HG03045 (cell line): Measurements from ENCODE around the gene MTPN.
A peak's percentile ranks its signal among the peaks of the same experiment; 100 is the strongest.

Experiments
- ATAC-seq: cut with Tn5 transposase; IDR thresholded peaks from one replicate; pipeline ENCODE4 v1.9.1; 2021; ENCODE audit warnings: mild to moderate bottlenecking, moderate library complexity; ENCODE audit not compliant: unreplicated experiment

The MTPN gene, protein sequence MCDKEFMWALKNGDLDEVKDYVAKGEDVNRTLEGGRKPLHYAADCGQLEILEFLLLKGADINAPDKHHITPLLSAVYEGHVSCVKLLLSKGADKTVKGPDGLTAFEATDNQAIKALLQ

GRCh38 chr7:135977007-135977741 is at the start of gene MTPN:
TSS of gene MTPN (minus strand) at chr7:135977359. CDS start at chr7:135977100, 259 bp downstream.
- ATAC-seq, result peak; percentile 77

- ATAC-seq, result no peak
Measured at GRCh38 chr7:136026209-136026608, 49.0 kb upstream of the MTPN start.

- no peak for ATAC-seq
Measured at GRCh38 chr7:136023134-136023869, 46.1 kb upstream of the MTPN start.

DNA sequence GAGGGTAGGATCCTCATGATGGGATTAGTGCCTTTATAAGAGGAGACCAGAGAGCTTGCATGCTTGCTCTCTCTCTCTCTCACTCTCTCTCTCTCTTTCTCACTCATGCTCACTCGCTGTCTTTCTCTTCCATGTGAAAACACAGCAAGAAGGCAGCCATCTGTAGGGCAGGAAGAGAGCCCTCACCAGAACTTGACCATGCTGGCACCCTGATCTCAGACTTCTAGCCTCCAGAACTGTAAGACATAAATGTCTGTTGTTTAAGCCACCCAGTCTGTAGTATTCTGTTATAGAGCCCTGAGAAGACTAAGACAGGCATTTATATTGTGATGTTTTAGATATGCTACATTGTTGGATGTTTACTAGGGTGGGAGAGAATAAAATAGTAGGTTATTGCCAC is 43.4 kb upstream of the MTPN start:
- ATAC-seq, result no peak

- ATAC-seq, result no peak
Measured at GRCh38 chr7:136018104-136018503, 40.9 kb upstream of the MTPN start.

GRCh38 chr7:136016649-136017395 is 39.7 kb upstream of the MTPN start:
- no peak for ATAC-seq

GRCh38 chr7:136015638-136016037 is 38.5 kb upstream of the MTPN start:
- no peak for ATAC-seq

DNA sequence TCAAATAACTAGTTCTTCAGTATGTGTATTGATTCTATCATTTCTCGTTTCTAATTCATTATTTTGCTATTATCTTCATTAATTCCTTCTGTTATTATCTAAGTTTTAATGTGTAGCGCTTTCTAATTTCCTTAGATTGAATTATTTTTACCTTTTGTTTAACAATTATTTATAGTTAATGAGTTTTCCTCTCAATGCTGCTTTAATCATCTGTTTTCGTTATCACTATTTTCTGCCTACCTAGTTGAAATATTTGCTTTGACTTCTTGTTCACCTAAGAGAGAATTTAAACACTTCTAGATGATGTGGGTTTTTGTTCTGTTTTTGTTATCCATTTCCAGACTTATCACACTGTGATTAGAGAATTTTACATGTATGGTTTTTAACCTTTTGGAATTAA is 37.5 kb upstream of the MTPN start:
- ATAC-seq, result no peak

GRCh38 chr7:136012238-136012637 is 35.1 kb upstream of the MTPN start:
- no peak for ATAC-seq

DNA sequence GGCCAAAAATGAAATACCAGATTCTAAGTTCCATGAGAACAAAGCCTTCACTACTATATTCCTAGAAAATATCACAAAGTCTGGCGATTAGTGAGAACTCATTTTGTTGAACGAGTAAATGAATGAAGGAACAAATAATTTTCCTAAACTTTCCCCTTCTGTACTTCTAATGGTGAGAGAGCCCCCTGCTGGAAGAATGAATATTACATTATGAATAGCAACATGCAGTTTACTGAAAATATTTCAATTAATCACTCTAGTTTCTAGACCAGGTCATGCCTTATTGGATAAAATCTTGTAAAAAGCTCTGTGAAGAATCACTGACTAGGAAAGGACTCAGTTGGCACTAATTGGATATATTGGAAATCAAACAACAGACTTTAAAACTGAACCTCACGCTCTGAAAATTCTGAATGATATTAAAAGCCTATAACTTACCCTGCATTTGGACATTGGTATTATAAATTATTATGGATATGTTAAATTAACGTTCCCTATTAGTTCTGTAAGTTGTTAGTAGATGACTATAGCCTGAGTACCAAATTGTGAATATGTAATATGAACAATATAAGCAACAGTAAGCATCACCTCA is 32.4 kb upstream of the MTPN start:
- ATAC-seq, result no peak

- ATAC-seq, result no peak
Measured at GRCh38 chr7:136006208-136006607, 29.0 kb upstream of the MTPN start.

GRCh38 chr7:136004083-136004482 is 26.9 kb upstream of the MTPN start:
- no peak for ATAC-seq

- ATAC-seq, result no peak
Measured at GRCh38 chr7:136002802-136003201, 25.6 kb upstream of the MTPN start.

DNA sequence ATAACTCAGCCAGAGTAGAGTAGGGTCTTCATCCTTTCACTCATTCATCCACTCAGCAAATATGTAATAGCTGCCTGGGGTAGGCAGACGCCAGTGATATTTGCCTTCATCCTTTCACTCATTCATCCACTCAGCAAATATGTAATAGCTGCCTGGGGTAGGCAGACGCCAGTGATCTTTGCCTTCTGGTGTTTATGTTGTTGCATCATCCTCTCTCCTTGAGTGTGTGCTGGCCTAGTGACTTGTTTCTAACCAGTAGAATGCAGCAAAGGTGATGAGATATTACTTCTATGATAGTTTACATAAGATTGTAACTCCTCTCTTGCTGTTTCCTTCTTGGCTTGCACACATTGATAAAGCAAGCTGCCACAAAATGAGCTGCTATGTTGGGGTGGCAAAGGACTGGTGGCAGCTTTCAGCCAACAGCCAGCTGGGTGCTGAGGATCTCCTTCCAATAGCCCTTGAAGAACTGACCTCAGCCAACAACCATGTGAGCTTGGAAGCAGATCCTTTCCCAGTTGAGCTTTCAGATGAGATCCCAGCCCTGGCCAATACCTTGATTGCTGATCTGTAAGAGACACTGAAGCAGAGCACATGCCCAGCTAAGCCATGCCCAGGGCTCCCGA is 23.2 kb upstream of the MTPN start:
- ATAC-seq, result no peak

- ATAC-seq, result no peak
Measured at GRCh38 chr7:135998081-135998480, 20.9 kb upstream of the MTPN start.

DNA sequence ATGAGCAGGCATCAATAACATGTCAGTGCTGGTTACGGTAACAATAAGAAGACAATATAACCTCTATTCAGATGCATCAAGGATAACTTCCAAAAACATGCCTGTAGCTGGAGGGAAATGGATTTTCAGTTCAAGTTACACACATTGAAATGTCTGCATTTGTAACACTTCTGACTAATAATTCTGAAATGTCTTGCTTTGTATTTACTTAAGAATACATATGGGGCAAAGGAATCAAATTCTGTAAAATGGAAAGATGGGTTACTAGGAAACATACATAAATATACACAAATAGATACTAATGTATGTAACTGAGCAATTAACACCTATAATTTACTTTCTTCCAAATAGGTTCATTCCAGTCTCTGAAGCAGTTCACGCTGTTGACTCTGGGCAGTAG is 18.6 kb upstream of the MTPN start:
- ATAC-seq, result no peak

GRCh38 chr7:135994466-135995205 is 17.5 kb upstream of the MTPN start:
- no peak for ATAC-seq

- no peak for ATAC-seq
Measured at GRCh38 chr7:135993950-135994349, 16.8 kb upstream of the MTPN start.

DNA sequence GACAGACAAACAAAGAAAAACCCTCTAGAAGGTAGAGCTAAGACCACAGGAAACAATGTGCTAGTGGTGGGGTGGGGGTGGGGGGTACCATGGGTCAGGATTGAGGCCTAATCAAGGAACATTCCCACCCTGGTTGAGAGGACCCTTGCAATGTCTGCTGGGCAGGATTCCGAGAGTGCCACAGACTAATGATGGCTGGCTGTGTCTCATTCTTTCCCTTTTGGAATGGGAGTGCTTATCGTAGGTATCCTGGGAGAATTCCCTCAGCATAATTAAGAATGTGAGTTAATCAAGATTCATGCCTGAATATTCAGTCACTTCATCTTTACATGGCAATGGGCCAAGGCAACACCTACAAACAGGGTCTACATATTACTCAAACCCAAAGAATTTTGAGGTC is 14.7 kb upstream of the MTPN start:
- ATAC-seq, result no peak

GRCh38 chr7:135991322-135991721 is 14.2 kb upstream of the MTPN start:
- ATAC-seq, result no peak
